GM23338 (cell line): ENCODE measurements around the gene COTL1.

Source experiments
- CTCF ChIP-seq, 2 experiments: fragments of 200-600 bp in 1 of 2; sonication (generic) in 1 of 2; conservative IDR thresholded peaks; 2 replicates each; pipeline versions ENCODE4 v1.5.1 to v1.6.1; 2016 to 2017; ENCODE audit warnings: antibody characterized with exemption in 2 of 2, low read depth in 2 of 2, mild to moderate bottlenecking in 2 of 2, moderate library complexity in 1 of 2
- EZH2 ChIP-seq: fragments of 200-600 bp; sonication (generic); IDR thresholded peaks from one replicate; pipeline ENCODE4 v1.8.0; 2017; ENCODE audit warnings: antibody characterized with exemption, mild to moderate bottlenecking, low read depth; ENCODE audit not compliant: unreplicated experiment

GRCh38 chr16:84559311-84559932 is 58.5 kb downstream of the COTL1 start:
- no peak; a peak in 1 of 4 replicates for TF ChIP-seq CTCF (conservative IDR thresholded peaks at IDR 0.05; ENCODE audit: low read depth in 2 of 2)
- TF ChIP-seq EZH2: no peak
